Suprapubic skin (tissue), 3 donors: ENCODE results near the gene OMP.

Experiments used
- CTCF ChIP-seq, 2 donors: fragments of 200-600 bp in 1 of 2; fragments of 450-650 bp in 1 of 2; sonication (generic) in 1 of 2; IDR thresholded peaks; one replicate each; pipeline ENCODE4 v1.5.1; 2016 to 2019; ENCODE audit warnings: antibody characterized with exemption in 2 of 2, mild to moderate bottlenecking in 1 of 2, moderate library complexity in 1 of 2
- POLR2A ChIP-seq, 2 donors: fragments of 450-650 bp; IDR thresholded peaks; one replicate each; pipeline ENCODE4 v1.6.1; 2017; ENCODE audit warnings: antibody characterized with exemption in 2 of 2, mild to moderate bottlenecking in 2 of 2, moderate library complexity in 2 of 2

- TF ChIP-seq CTCF (IDR thresholded peaks at IDR 0.05) = no peak
- TF ChIP-seq POLR2A (IDR thresholded peaks at IDR 0.05) = no peak
Measured at GRCh38 chr11:77144196-77144856, 41.7 kb downstream of the OMP start.
